Peyer's patch (tissue), 4 donors: ENCODE data around the gene CNIH1. TPM values are rescaled to one million over a fixed set of nuclear protein-coding genes. Genes with fewer than 3 reads are reported as not detected.
"Not testable (repeated sequence)": the region's sequence is repeated elsewhere in the genome, so short reads cannot be mapped to it uniquely, and the experiment has no call there.

ENCODE experiments used
- DNase-seq, 3 donors: peaks; one replicate each; pipeline ENCODE4 v3.0.0-alpha.2; 2017 to 2019
- H3K27ac ChIP-seq, 4 donors: fragments of 200-600 bp; sonication (generic); one replicate each; pipeline ENCODE4 v1.5.1; 2016 to 2019
- H3K27me3 ChIP-seq, 2 donors: fragments of 200-600 bp; sonication (generic); one replicate each; pipeline ENCODE4 v1.5.1; 2019
- H3K36me3 ChIP-seq, 3 donors: fragments of 200-600 bp; sonication (generic); one replicate each; pipeline ENCODE4 v1.5.1; 2016 to 2019
- H3K4me1 ChIP-seq, 4 donors: fragments of 200-600 bp; sonication (generic); one replicate each; pipeline ENCODE4 v1.5.1; 2016 to 2019
- H3K4me3 ChIP-seq, 4 donors: fragments of 200-600 bp; sonication (generic); 1 replicate in 3 of 4; 2 replicates in 1 of 4; pipeline ENCODE4 v1.5.1; 2016 to 2019; ENCODE audit warnings: mild to moderate bottlenecking in 1 of 4
- H3K9me3 ChIP-seq, 4 donors: fragments of 200-600 bp; sonication (generic); one replicate each; pipeline ENCODE4 v1.5.1; 2016 to 2019; ENCODE audit warnings: mild to moderate bottlenecking in 1 of 4
- POLR2A ChIP-seq, 2 donors: fragments of 450-650 bp; IDR thresholded peaks; one replicate each; pipeline ENCODE4 v1.5.1; 2017; ENCODE audit warnings: antibody characterized with exemption in 2 of 2, mild to moderate bottlenecking in 2 of 2, moderate library complexity in 2 of 2
- total RNA-seq, 4 donors: library from RNA; depleted of rRNA; stranded (reverse); fragments of >200 nt; gene quantifications; one replicate each; pipeline ENCODE4 v1.1.0, GENCODE V29; 2016
- TF ChIP-seq, protein P1 (sequence below), 6 experiments: fragments of 450-650 bp in 4 of 6; fragments of 200-600 bp in 2 of 6; sonication (generic) in 1 of 6; IDR thresholded peaks; one replicate each; pipeline ENCODE4 v1.5.1; 2017 to 2019; ENCODE audit warnings: antibody characterized with exemption in 6 of 6, mild to moderate bottlenecking in 3 of 6, moderate library complexity in 1 of 6

The CNIH1 gene
- total RNA-seq, 4 donors from 2014 or later: 61.1 to 130 (median 121) TPM

DNA sequence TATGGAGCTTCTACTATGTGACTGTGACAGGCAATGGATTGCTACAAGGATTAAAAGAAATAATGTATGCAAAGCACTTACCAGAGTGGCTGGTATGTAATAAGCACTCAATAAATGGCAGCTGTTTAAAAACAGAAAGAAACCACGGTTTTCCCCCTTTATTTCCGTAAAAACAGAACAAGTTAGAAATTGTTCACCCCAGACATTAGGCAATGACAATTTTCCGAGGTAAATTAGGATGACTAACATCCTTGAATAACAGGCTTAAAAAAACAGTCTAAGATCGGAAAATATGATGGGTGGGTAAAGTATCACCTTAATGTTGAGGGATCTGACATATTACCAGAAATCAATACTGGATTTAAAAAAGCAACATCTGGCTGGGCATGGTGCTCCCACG, 20.9 kb upstream of the CNIH1 start:
- Histone ChIP-seq H3K36me3 (no peaks in the 10 kb centered on the region), H3K27ac (no peak overlapping the region), H3K4me3 (no peak overlapping the region), H3K9me3 (peaks cover 0 to 6% (median 0%) of the 10 kb centered on the region in 4 donors), H3K27me3 (no peaks in the 10 kb centered on the region), H3K4me1 (no peaks in the 10 kb centered on the region)
- TF ChIP-seq, protein P1, sequence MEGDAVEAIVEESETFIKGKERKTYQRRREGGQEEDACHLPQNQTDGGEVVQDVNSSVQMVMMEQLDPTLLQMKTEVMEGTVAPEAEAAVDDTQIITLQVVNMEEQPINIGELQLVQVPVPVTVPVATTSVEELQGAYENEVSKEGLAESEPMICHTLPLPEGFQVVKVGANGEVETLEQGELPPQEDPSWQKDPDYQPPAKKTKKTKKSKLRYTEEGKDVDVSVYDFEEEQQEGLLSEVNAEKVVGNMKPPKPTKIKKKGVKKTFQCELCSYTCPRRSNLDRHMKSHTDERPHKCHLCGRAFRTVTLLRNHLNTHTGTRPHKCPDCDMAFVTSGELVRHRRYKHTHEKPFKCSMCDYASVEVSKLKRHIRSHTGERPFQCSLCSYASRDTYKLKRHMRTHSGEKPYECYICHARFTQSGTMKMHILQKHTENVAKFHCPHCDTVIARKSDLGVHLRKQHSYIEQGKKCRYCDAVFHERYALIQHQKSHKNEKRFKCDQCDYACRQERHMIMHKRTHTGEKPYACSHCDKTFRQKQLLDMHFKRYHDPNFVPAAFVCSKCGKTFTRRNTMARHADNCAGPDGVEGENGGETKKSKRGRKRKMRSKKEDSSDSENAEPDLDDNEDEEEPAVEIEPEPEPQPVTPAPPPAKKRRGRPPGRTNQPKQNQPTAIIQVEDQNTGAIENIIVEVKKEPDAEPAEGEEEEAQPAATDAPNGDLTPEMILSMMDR (IDR thresholded peaks at IDR 0.05): no peak
- TF ChIP-seq POLR2A (IDR thresholded peaks at IDR 0.05): no peak
- DNase-seq: no peak

DNA sequence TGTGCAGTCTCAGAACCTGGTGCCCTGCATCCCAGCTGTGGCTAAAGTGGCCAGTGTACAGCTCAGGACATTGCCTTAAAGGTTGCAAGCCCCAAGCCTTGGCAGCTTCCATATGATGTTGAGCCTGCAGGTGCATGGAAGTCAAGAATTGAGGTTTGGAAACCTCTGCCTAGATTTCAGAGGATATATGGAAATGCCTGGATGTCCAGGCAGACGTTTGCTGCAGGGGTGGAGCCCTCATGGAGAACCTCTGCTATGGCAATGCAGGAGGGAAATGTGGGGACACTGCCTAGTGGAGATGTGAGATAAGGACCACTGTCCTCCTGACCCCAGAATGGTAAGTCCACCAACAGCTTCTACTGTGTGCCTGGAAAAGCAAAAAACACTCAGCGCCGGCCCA, 17.9 kb upstream of the CNIH1 start:
- no peaks in the 10 kb centered on the region for H3K36me3 ChIP-seq
- no peak for DNase-seq
- TF ChIP-seq POLR2A (IDR thresholded peaks at IDR 0.05): no peak
- TF ChIP-seq, protein P1 (IDR thresholded peaks at IDR 0.05): no peak
- no peaks in the 10 kb centered on the region for H3K27me3 ChIP-seq
- no peaks in the 10 kb centered on the region for H3K4me1 ChIP-seq
- no peak overlapping the region for H3K4me3 ChIP-seq
- H3K9me3 ChIP-seq: peaks cover 0 to 6% (median 0%) of the 10 kb centered on the region in 4 donors
- no peak overlapping the region for H3K27ac ChIP-seq

DNA sequence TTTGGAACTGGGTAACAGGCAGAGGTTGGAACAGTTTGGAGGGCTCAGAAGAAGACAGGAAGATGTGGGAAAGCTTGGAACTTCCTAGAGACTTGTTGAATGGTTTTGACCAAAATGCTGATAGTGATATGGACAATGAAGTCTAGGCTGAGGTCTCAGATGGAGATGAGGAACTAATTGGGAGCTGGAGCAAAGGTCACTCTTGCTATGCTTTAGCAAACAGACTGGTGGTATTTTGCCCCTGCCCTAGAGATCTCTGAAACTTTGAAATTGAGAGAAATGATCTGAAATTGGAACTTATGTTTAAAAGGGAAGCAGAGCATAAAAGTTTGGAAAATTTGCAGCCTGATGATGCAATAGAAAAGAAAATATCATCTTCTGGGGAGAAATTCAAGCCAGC, 17.4 kb upstream of the CNIH1 start:
- not testable (repeated sequence) for H3K9me3 ChIP-seq, H3K4me3 ChIP-seq, H3K36me3 ChIP-seq, H3K4me1 ChIP-seq, H3K27me3 ChIP-seq, H3K27ac ChIP-seq, DNase-seq

DNA sequence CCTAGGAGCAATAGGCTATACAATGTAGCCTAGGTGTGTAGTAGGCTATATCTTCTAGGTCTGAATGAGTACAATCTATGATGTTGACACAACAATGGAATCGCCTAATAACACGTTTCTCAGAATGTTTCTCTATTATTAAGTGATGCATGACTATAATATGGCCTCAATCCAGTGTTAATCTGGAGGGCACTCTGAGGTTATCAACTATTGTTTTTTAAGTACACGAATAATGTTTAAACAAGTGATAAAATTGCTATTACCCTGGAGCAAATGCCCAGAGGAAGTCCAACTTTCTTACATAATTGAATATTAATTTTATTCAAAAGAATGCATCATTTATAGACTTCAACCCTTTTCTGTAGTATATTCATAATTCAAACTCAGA, 16.4 kb upstream of the CNIH1 start:
- no peaks in the 10 kb centered on the region for H3K4me1 ChIP-seq
- H3K27me3 ChIP-seq: no peaks in the 10 kb centered on the region
- no peak overlapping the region for H3K4me3 ChIP-seq
- no peaks in the 10 kb centered on the region for H3K36me3 ChIP-seq
- H3K9me3 ChIP-seq: peaks cover 0 to 6% (median 0%) of the 10 kb centered on the region in 4 donors
- H3K27ac ChIP-seq: no peak overlapping the region
- no peak for DNase-seq
- TF ChIP-seq, protein P1 (IDR thresholded peaks at IDR 0.05): no peak
- TF ChIP-seq POLR2A (IDR thresholded peaks at IDR 0.05): no peak

DNA sequence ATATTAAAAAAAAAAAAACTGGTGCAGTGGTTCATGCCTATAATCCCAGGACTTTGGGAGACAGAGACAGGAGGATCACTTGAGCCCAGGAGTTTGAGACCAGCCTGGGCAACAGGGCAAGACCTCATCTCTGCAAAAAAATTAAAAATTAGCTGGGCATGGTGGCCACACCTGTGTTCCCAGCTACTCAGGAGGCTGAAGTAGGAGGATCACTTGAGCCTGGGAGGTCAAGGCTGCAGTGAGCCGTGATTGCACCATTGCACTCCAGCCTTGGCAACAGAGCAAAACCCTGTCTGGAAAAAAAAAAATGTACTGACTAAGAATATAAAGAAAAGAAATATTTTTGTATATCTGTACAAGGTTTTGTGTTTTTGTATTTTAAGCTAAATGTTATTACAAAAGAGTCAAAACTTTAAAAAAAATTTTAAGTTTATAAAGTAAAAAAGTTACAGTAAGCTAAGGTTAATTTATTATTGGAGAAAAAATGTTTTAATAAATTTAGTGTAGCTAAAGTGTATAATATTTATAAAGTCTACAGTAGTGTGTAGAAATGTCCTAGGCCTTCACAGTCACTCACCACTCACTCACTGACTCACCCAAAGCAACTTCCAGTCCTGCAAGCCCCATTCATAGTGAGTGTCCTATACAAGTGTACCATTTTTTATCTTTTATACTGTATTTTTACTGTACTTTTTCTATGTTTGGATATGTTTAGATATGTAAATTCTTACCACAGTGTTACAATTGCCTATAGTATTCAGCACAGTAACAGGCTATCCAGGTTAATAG, 15.8 kb upstream of the CNIH1 start:
- not testable (repeated sequence) for DNase-seq, H3K4me1 ChIP-seq, H3K27me3 ChIP-seq, H3K9me3 ChIP-seq, H3K36me3 ChIP-seq, H3K4me3 ChIP-seq, H3K27ac ChIP-seq

DNA sequence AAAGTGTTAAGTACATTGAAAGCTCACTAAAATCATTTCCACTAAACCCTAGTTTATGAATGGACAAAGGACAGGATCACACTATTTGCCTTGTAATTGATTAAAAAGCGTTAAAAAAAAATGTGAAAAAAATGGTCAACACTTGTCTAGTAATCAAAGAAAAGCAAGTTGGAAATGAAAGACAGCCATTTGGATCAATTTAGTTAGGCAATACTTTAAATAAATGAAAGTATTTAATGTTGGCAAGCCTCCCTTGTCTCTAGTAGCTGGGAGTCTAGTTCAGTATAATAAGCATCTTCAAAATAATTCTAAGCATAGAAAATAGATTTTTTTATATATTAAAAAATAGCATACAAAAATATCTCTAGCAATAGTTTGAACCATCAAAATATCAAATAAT, 14.2 kb upstream of the CNIH1 start:
- Histone ChIP-seq H3K9me3 (peaks cover 0 to 6% (median 0%) of the 10 kb centered on the region in 4 donors), H3K4me3 (no peak overlapping the region), H3K4me1 (no peaks in the 10 kb centered on the region), H3K27me3 (no peaks in the 10 kb centered on the region), H3K27ac (no peak overlapping the region), H3K36me3 (no peaks in the 10 kb centered on the region)
- no peak for TF ChIP-seq POLR2A (IDR thresholded peaks at IDR 0.05)
- TF ChIP-seq, protein P1 (IDR thresholded peaks at IDR 0.05): no peak
- DNase-seq: no peak

DNA sequence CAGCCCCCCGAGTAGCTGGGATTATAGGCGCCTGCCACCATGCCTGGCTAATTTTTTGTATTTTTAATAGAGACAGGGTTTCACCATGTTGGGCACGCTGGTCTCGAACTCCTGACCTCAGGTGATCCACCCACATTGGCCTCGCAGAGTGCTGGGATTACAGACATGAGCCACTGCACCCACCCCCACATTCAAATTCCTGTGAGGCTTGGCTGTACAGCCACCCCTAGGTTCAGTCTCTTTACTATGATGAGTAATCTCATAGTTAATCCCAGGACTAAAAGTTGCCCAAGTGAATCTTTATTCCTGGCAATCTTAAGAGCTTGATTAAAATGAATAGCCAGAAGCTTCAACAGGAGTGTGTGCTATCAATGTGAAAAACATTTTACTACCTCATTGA, 12.8 kb upstream of the CNIH1 start:
- H3K27ac ChIP-seq, H3K27me3 ChIP-seq, H3K4me3 ChIP-seq, H3K9me3 ChIP-seq, H3K36me3 ChIP-seq, DNase-seq, H3K4me1 ChIP-seq: not testable (repeated sequence)
